ENCODE results near the gene RAC3.

- TF ChIP-seq, protein P1, sequence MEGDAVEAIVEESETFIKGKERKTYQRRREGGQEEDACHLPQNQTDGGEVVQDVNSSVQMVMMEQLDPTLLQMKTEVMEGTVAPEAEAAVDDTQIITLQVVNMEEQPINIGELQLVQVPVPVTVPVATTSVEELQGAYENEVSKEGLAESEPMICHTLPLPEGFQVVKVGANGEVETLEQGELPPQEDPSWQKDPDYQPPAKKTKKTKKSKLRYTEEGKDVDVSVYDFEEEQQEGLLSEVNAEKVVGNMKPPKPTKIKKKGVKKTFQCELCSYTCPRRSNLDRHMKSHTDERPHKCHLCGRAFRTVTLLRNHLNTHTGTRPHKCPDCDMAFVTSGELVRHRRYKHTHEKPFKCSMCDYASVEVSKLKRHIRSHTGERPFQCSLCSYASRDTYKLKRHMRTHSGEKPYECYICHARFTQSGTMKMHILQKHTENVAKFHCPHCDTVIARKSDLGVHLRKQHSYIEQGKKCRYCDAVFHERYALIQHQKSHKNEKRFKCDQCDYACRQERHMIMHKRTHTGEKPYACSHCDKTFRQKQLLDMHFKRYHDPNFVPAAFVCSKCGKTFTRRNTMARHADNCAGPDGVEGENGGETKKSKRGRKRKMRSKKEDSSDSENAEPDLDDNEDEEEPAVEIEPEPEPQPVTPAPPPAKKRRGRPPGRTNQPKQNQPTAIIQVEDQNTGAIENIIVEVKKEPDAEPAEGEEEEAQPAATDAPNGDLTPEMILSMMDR (IDR thresholded peaks at IDR 0.05 in 8 of 11, conservative IDR thresholded peaks at IDR 0.05 in 3 of 11): no peak
- TF ChIP-seq POLR2A (IDR thresholded peaks at IDR 0.05): no peak
- TF ChIP-seq POLR2AphosphoS5 (IDR thresholded peaks at IDR 0.05): no peak
These were observed 42.0 kb downstream of the RAC3 start for GRCh38 chr17:82073446-82073845.
